C4-2B (cell line): ENCODE results near the gene HSD17B13.

ENCODE experiments used
- CTCF ChIP-seq: fragments of 450-650 bp; conservative IDR thresholded peaks from 2 replicates; pipeline ENCODE4 v1.5.1; 2017; ENCODE audit warnings: mild to moderate bottlenecking
- ZFX ChIP-seq: fragments of 450-650 bp; IDR thresholded peaks from 2 replicates; pipeline ENCODE4 v1.6.1; 2017

GRCh38 chr4:87354168-87355102 is 31.8 kb upstream of the HSD17B13 start:
- TF ChIP-seq CTCF: no peak
- no peak for TF ChIP-seq ZFX
